Peyer's patch (tissue), 4 donors: ENCODE data around the gene ABHD12. TPM values are rescaled to one million over a fixed set of nuclear protein-coding genes. Genes with fewer than 3 reads are reported as not detected.
"Not testable (repeated sequence)": the region's sequence is repeated elsewhere in the genome, so short reads cannot be mapped to it uniquely, and the experiment has no call there.

ENCODE experiments used
- DNase-seq, 3 donors: peaks; one replicate each; pipeline ENCODE4 v3.0.0-alpha.2; 2017 to 2019
- H3K27ac ChIP-seq, 4 donors: fragments of 200-600 bp; sonication (generic); one replicate each; pipeline ENCODE4 v1.5.1; 2016 to 2019
- H3K27me3 ChIP-seq, 2 donors: fragments of 200-600 bp; sonication (generic); one replicate each; pipeline ENCODE4 v1.5.1; 2019
- H3K36me3 ChIP-seq, 3 donors: fragments of 200-600 bp; sonication (generic); one replicate each; pipeline ENCODE4 v1.5.1; 2016 to 2019
- H3K4me1 ChIP-seq, 4 donors: fragments of 200-600 bp; sonication (generic); one replicate each; pipeline ENCODE4 v1.5.1; 2016 to 2019
- H3K4me3 ChIP-seq, 4 donors: fragments of 200-600 bp; sonication (generic); 1 replicate in 3 of 4; 2 replicates in 1 of 4; pipeline ENCODE4 v1.5.1; 2016 to 2019; ENCODE audit warnings: mild to moderate bottlenecking in 1 of 4
- H3K9me3 ChIP-seq, 4 donors: fragments of 200-600 bp; sonication (generic); one replicate each; pipeline ENCODE4 v1.5.1; 2016 to 2019; ENCODE audit warnings: mild to moderate bottlenecking in 1 of 4
- CTCF ChIP-seq, 6 experiments: fragments of 450-650 bp in 4 of 6; fragments of 200-600 bp in 2 of 6; sonication (generic) in 1 of 6; IDR thresholded peaks; one replicate each; pipeline ENCODE4 v1.5.1; 2017 to 2019; ENCODE audit warnings: antibody characterized with exemption in 6 of 6, mild to moderate bottlenecking in 3 of 6, moderate library complexity in 1 of 6
- POLR2A ChIP-seq, 2 donors: fragments of 450-650 bp; IDR thresholded peaks; one replicate each; pipeline ENCODE4 v1.5.1; 2017; ENCODE audit warnings: antibody characterized with exemption in 2 of 2, mild to moderate bottlenecking in 2 of 2, moderate library complexity in 2 of 2
- total RNA-seq, 4 donors: library from RNA; depleted of rRNA; stranded (reverse); fragments of >200 nt; gene quantifications; one replicate each; pipeline ENCODE4 v1.1.0, GENCODE V29; 2016

The ABHD12 gene
- total RNA-seq, 4 donors from 2014 or later, result 46.2 to 95.4 (median 73.5) TPM

GRCh38 chr20:25316506-25317190, 74.0 kb downstream of the ABHD12 start:
- no peak overlapping the region for H3K27ac ChIP-seq
- H3K36me3 ChIP-seq, result peaks cover 0 to 28% (median 0%) of the 10 kb centered on the region in 3 donors
- no peaks in the 10 kb centered on the region for H3K27me3 ChIP-seq
- TF ChIP-seq POLR2A (IDR thresholded peaks at IDR 0.05) (no peak), CTCF (IDR thresholded peaks at IDR 0.05) (no peak)
- peak; percentile 12 to 36 (median 33) for DNase-seq
- H3K4me1 ChIP-seq, result peaks cover 0 to 11% (median 5%) of the 10 kb centered on the region in 4 donors
- no peak overlapping the region for H3K4me3 ChIP-seq
- no peaks in the 10 kb centered on the region for H3K9me3 ChIP-seq

GRCh38 chr20:25315418-25316210, 75.0 kb downstream of the ABHD12 start:
- TF ChIP-seq CTCF (IDR thresholded peaks at IDR 0.05) (no peak), POLR2A (IDR thresholded peaks at IDR 0.05) (no peak)
- H3K9me3 ChIP-seq, result no peaks in the 10 kb centered on the region
- no peaks in the 10 kb centered on the region for H3K27me3 ChIP-seq
- no peak overlapping the region for H3K27ac ChIP-seq
- peaks cover 0 to 19% (median 0%) of the 10 kb centered on the region in 3 donors for H3K36me3 ChIP-seq
- no peak overlapping the region for H3K4me3 ChIP-seq
- peak in 2 of 3 donors; percentile 34 to 40 for DNase-seq
- peaks cover 4 to 21% (median 11%) of the 10 kb centered on the region in 4 donors for H3K4me1 ChIP-seq

GRCh38 chr20:25314497-25315417, 75.9 kb downstream of the ABHD12 start:
- H3K27me3 ChIP-seq, result no peaks in the 10 kb centered on the region
- H3K9me3 ChIP-seq, result no peaks in the 10 kb centered on the region
- H3K27ac ChIP-seq, result no peak overlapping the region
- no peak overlapping the region for H3K4me3 ChIP-seq
- no peak for TF ChIP-seq CTCF (IDR thresholded peaks at IDR 0.05)
- no peak for TF ChIP-seq POLR2A (IDR thresholded peaks at IDR 0.05)
- H3K4me1 ChIP-seq, result peaks cover 4 to 30% (median 16%) of the 10 kb centered on the region in 4 donors
- H3K36me3 ChIP-seq, result peaks cover 0 to 14% (median 0%) of the 10 kb centered on the region in 3 donors
- peak; percentile 10 to 32 (median 26) for DNase-seq

DNA sequence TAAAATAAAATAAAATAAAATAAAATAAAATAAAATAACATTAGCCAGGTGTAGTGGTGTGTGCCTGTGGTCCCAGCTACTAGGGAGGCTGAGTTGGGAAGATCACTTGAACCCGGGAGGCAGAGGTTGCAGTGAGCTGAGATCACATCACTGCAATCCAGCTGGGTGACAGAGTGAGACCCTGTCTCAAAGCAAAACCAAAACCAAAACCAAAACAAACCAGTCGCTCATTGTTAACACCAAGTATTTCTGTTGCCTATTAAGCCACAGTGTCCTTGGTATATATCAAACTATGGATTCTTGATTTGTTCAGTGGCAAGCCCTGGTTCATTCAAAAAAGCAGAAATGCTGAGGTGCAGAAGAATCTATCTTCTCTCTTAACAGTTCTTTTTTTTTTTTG, 77.0 kb downstream of the ABHD12 start:
- Histone ChIP-seq H3K9me3 (no peaks in the 10 kb centered on the region), H3K36me3 (peaks cover 0 to 16% (median 0%) of the 10 kb centered on the region in 3 donors), H3K4me3 (no peak overlapping the region), H3K27me3 (no peaks in the 10 kb centered on the region), H3K4me1 (peaks cover 3 to 41% (median 16%) of the 10 kb centered on the region in 4 donors), H3K27ac (no peak overlapping the region)
- TF ChIP-seq POLR2A (IDR thresholded peaks at IDR 0.05) (no peak), CTCF (IDR thresholded peaks at IDR 0.05) (no peak)
- no peak for DNase-seq

- DNase-seq, result peak in 1 of 3 donors; percentile 31
These were observed 77.9 kb downstream of the ABHD12 start for GRCh38 chr20:25312716-25313115.

More at GRCh38 chr20:25312716-25313115, 77.9 kb downstream of the ABHD12 start:
- not testable (repeated sequence) for H3K9me3 ChIP-seq, H3K4me3 ChIP-seq, H3K27ac ChIP-seq, H3K27me3 ChIP-seq
- Histone ChIP-seq H3K36me3 (peaks cover 0 to 23% (median 0%) of the 10 kb centered on the region in 3 donors), H3K4me1 (peaks cover 3 to 43% (median 16%) of the 10 kb centered on the region in 4 donors)
